22Rv1 (cell line): Measurements from ENCODE around the gene KCNK4.

Experiments
- H3K27ac ChIP-seq: fragments of 450-650 bp; 2 replicates; pipeline ENCODE4 v1.5.1; 2017
- ZFX ChIP-seq: fragments of 450-650 bp; IDR thresholded peaks from 2 replicates; pipeline ENCODE4 v1.6.1; 2017; ENCODE audit warnings: antibody characterized with exemption, borderline replicate concordance
- TF ChIP-seq, protein P1 (sequence below): fragments of 450-650 bp; IDR thresholded peaks from 2 replicates; pipeline ENCODE4 v1.5.1; 2017; ENCODE audit warnings: mild to moderate bottlenecking

The KCNK4 gene

DNA sequence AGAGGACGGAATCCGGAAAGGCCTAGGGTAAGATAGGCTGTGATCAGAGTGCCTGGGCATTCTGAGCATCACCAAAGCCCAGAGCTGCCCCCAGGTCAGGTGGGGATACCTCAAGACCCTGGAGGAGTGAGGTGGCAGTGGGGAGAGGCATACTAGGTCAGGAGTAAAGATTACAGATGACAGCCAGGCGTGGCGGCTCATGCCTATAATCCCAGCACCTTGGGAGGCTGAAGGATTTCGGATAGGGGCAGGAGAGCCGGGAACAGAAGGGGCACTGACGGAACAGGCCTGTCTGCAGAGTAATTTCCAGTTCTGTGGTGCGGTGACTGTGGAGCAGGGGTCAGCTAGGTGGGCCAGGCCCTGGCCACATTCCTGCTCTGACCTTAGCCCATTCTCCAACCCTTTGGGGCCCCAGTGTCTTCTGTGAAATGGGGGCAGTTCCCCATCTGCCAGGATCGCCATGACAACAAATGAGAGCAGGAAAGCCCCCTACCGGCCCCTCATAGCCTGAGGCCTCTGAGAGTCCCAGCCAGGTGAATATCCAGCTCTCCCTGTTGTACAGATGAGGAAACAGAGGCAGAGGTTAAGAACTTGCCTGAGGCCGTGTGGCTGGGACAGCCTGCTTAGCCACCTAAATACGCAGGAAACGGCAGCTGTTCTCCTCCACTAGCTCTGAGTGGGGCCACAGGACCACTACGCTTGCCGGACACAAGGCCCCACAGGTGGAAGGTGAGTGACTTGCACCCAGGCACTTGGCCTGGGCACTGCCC lies 15.9 kb upstream of the KCNK4 start:
- no peak for TF ChIP-seq ZFX
- TF ChIP-seq, protein P1, sequence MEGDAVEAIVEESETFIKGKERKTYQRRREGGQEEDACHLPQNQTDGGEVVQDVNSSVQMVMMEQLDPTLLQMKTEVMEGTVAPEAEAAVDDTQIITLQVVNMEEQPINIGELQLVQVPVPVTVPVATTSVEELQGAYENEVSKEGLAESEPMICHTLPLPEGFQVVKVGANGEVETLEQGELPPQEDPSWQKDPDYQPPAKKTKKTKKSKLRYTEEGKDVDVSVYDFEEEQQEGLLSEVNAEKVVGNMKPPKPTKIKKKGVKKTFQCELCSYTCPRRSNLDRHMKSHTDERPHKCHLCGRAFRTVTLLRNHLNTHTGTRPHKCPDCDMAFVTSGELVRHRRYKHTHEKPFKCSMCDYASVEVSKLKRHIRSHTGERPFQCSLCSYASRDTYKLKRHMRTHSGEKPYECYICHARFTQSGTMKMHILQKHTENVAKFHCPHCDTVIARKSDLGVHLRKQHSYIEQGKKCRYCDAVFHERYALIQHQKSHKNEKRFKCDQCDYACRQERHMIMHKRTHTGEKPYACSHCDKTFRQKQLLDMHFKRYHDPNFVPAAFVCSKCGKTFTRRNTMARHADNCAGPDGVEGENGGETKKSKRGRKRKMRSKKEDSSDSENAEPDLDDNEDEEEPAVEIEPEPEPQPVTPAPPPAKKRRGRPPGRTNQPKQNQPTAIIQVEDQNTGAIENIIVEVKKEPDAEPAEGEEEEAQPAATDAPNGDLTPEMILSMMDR: no peak
- no peak overlapping the region for H3K27ac ChIP-seq

DNA sequence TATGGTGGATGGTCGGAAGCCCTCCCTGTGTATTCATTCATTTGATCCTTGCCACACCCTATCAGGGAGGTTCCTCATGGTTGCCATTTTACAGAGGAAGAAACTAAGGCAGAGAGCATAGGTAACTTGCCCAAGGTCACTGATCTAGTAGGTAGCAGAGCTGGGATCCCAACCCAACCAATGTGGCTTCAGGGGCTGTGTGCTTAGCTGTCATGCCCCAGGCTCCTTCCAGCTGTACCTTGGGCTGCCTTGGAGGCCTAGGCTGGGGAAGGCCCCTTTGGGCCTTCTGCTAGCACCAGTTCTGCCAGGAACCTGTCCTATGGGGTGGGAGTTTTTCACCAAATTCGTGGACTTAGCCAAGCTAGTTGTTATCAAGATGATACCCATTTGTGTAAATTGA lies 15.3 kb upstream of the KCNK4 start:
- TF ChIP-seq ZFX: no peak
- TF ChIP-seq, protein P1: no peak
- no peak overlapping the region for H3K27ac ChIP-seq

DNA sequence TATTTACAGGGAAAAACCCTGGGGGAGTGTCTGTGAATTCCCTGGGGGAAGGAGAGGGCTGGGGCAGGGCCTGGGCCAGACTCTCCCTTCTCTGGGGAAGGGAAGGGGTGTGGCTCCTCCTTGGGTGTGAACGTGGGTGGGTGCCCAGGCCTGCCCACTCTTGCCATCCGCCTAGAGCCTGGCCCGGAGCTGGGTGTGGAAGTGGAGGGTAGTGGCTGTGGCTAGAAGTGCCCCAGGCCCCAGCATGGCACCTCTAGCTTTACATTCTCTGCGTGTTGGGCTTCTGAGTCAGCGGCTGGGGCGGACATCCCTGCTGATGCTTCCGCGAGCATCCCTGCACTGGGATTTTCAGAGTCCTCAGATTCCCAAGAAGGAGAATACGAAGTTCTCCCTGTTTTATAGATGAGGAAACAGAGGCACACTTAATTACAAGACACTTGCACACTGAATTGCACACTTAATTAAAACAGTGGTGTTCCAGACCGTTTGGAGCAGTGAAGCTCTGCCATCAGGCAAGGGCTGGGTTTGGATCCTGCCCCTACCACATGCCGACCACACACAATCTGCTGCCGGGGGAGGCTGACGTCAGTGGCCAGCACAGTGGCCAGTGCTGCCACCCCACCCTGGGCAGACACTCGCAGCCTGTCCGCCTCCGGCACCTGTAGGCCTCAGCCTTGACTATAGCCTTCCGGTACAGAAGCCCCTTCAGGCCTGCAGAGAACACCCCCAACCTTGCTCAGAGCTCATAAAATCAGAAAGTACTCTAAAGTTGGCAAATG lies 14.3 kb upstream of the KCNK4 start:
- H3K27ac ChIP-seq: no peak overlapping the region
- TF ChIP-seq ZFX: no peak
- TF ChIP-seq, protein P1: no peak

DNA sequence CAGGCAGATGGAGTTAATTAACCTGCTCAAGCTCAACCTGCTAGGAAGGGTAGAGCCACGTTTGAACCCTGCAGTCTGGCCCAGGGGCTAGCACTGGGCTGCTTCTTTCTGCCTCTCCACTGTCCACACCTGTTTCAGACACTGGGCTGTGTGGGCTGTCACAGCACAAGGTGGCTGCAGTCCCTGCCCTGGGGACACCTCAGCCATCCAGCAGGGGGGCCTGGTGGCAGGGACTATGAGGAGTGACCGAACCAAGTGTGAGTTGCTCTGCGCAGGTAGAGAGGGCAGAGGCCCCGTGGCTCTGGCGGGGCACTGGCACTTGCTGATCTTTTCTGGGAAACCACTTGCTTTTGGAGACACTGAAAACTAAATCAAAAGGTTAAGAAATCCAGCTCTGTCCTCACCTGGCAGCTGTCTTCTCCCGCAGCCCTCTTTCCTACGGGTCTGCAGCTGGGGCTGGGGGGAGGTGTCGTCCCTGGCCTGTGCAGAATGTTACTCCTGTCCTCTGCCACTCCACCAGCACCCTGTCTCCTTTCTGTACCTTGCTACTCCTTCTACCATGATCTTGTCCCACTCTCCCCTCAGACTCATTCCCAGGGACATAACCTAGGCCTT lies 12.4 kb upstream of the KCNK4 start:
- no peak for TF ChIP-seq ZFX
- H3K27ac ChIP-seq: no peak overlapping the region

DNA sequence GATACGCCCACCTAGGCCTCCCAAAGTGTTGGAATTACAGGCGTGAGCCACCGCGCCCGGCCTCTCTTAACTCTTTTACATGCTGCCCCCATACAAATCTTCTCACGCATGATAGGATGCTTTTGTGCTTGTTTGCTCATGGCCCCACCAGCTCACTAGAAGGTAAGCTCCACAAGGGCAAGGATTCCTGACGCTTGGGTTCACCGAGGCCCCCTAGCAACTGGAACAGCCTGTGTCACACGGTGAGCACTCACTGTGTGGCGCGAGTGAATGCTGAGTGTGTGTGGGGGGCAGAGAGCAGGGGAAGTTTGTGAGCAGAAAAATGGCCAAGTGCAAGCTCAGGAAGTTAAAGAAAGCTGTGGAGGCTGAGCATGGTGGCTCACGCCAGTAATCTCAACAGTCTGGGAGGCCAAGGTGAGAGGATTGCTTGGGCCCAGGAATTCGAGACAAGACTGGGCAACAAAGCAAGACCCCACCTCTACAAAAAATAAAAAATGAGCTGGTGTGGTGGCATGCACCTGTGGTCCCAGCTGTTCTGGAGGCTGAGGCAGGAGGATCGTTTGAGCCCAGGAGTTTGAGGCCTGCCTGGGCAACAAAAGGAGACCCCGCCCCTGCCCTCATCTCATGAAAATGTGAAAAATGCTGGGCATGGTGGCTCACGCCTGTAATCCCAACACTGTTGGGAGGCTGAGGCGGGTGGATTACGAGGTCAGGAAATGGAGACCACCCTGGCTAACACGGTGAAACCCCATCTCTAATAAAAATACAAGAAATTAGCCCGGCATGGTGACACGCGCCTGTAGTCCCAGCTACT lies 8.9 kb upstream of the KCNK4 start:
- no peak overlapping the region for H3K27ac ChIP-seq
- TF ChIP-seq, protein P1: no peak
- no peak for TF ChIP-seq ZFX

DNA sequence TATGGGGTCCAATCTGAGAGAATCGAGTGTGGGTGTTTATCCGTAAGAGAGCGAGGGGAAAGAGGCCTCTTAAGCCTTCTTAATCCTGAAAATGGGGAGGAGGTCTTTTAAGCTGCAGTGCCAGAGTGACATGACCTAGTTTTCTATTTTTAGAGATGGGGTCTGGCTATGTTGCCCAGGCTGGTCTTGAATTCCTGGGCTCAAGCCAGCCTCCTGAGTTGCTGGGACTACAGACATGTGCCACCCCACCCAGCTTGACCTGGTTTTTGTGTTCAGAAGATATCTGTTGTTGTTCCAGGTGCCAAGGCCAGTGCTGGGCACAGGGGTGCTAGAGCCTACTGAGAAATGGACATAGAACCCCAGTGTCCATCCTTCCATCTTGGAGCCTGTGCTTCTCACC lies 8.0 kb upstream of the KCNK4 start:
- no peak overlapping the region for H3K27ac ChIP-seq
- no peak for TF ChIP-seq ZFX
- TF ChIP-seq, protein P1: no peak
